ENCODE results near the gene ZFYVE27. TPM values are rescaled to one million over a fixed set of nuclear protein-coding genes. Genes with fewer than 3 reads are reported as not detected.

The ZFYVE27 gene
- polyA plus RNA-seq, 1 donor (not counting 4 experiments of a cell fraction or from before 2014, with no cell fraction given) = 14.3 TPM

GRCh38 chr10:97744405-97745035 lies 7.6 kb downstream of the ZFYVE27 start:
- Histone ChIP-seq H3K9me1 (ENCODE audit: control insufficient read depth, extremely low read depth, insufficient read depth, low read length) (no peaks in the 10 kb centered on the region), H3K9me3 (ENCODE audit: control insufficient read depth, low read depth, low read length) (no peaks in the 10 kb centered on the region), H3K79me2 (ENCODE audit: control insufficient read depth, insufficient read depth, low read length) (peaks cover 32% of the 10 kb centered on the region), H3K27ac (ENCODE audit: control insufficient read depth, insufficient read depth, low read length) (no peak overlapping the region), H4K20me1 (ENCODE audit: control insufficient read depth, extremely low read depth, insufficient read depth, low read length) (no peaks in the 10 kb centered on the region), H3K4me2 (ENCODE audit: control insufficient read depth, extremely low read depth, insufficient read depth, low read depth, low read length) (no peak overlapping the region), H3K36me3 (ENCODE audit: control insufficient read depth in 2 of 2, extremely low read depth in 1 of 2, insufficient read depth in 2 of 2, low read length in 2 of 2) (peaks cover 36 to 39% of the 10 kb centered on the region in 2 experiments), H3K27me3 (ENCODE audit: control insufficient read depth, extremely low read depth, insufficient read depth, low read length) (no peaks in the 10 kb centered on the region), H3K4me1 (ENCODE audit: control insufficient read depth, extremely low read depth, insufficient read depth, low read length) (no peaks in the 10 kb centered on the region), H3K9ac (ENCODE audit: control insufficient read depth, extremely low read depth, insufficient read depth, low read length) (no peak overlapping the region), H3K4me3 (ENCODE audit: control insufficient read depth in 2 of 3, extremely low read depth in 1 of 3, insufficient read depth in 2 of 3, low read depth in 1 of 3, low read length in 3 of 3) (no peak overlapping the region), H2AFZ (ENCODE audit: control insufficient read depth, low read length) (no peak overlapping the region)
- TF ChIP-seq CTCF (optimal IDR thresholded peaks at IDR 0.05 in 1 of 3, IDR thresholded peaks at IDR 0.05 in 1 of 3, conservative IDR thresholded peaks at IDR 0.05 in 1 of 3; ENCODE audit: extremely low read depth in 1 of 3, insufficient read depth in 2 of 3, low read length in 3 of 3) (no peak), EZH2 (IDR thresholded peaks at IDR 0.05; ENCODE audit: low read length) (no peak)
- DNase-seq (ENCODE audit: low read depth, low spot score) (no peak), FAIRE-seq (no peak)
- dilution Hi-C loops (cut with MboI; ENCODE audit: extremely low pct_ligation_motif_present, low sequenced_read_pairs) = no loop called here

- TF ChIP-seq EZH2 (IDR thresholded peaks at IDR 0.05; ENCODE audit: low read length) (no peak), CTCF (optimal IDR thresholded peaks at IDR 0.05 in 1 of 3, IDR thresholded peaks at IDR 0.05 in 1 of 3, conservative IDR thresholded peaks at IDR 0.05 in 1 of 3; ENCODE audit: extremely low read depth in 1 of 3, insufficient read depth in 2 of 3, low read length in 3 of 3) (no peak)
- Histone ChIP-seq H3K27ac (ENCODE audit: control insufficient read depth, insufficient read depth, low read length) (no peak overlapping the region), H3K4me3 (ENCODE audit: control insufficient read depth in 2 of 3, extremely low read depth in 1 of 3, insufficient read depth in 2 of 3, low read depth in 1 of 3, low read length in 3 of 3) (no peak overlapping the region), H3K4me2 (ENCODE audit: control insufficient read depth, extremely low read depth, insufficient read depth, low read depth, low read length) (no peak overlapping the region), H3K36me3 (ENCODE audit: control insufficient read depth in 2 of 2, extremely low read depth in 1 of 2, insufficient read depth in 2 of 2, low read length in 2 of 2) (peaks cover 44 to 47% of the 10 kb centered on the region in 2 experiments), H3K4me1 (ENCODE audit: control insufficient read depth, extremely low read depth, insufficient read depth, low read length) (no peaks in the 10 kb centered on the region), H4K20me1 (ENCODE audit: control insufficient read depth, extremely low read depth, insufficient read depth, low read length) (no peaks in the 10 kb centered on the region), H3K9me1 (ENCODE audit: control insufficient read depth, extremely low read depth, insufficient read depth, low read length) (no peaks in the 10 kb centered on the region), H3K27me3 (ENCODE audit: control insufficient read depth, extremely low read depth, insufficient read depth, low read length) (no peaks in the 10 kb centered on the region), H3K79me2 (ENCODE audit: control insufficient read depth, insufficient read depth, low read length) (peaks cover 10% of the 10 kb centered on the region), H3K9me3 (ENCODE audit: control insufficient read depth, low read depth, low read length) (no peaks in the 10 kb centered on the region), H2AFZ (ENCODE audit: control insufficient read depth, low read length) (no peak overlapping the region), H3K9ac (ENCODE audit: control insufficient read depth, extremely low read depth, insufficient read depth, low read length) (no peak overlapping the region)
- dilution Hi-C loops (cut with MboI; ENCODE audit: extremely low pct_ligation_motif_present, low sequenced_read_pairs) = no loop called here
- no peak for FAIRE-seq
- DNase-seq (ENCODE audit: low read depth, low spot score) = no peak
These were observed 10.6 kb downstream of the ZFYVE27 start for GRCh38 chr10:97747573-97747972.

All from keratinocyte (primary cell).